ENCODE measurements around the gene FRMD6.
"Not testable (repeated sequence)": the region's sequence is repeated elsewhere in the genome, so short reads cannot be mapped to it uniquely, and the experiment has no call there.

DNA sequence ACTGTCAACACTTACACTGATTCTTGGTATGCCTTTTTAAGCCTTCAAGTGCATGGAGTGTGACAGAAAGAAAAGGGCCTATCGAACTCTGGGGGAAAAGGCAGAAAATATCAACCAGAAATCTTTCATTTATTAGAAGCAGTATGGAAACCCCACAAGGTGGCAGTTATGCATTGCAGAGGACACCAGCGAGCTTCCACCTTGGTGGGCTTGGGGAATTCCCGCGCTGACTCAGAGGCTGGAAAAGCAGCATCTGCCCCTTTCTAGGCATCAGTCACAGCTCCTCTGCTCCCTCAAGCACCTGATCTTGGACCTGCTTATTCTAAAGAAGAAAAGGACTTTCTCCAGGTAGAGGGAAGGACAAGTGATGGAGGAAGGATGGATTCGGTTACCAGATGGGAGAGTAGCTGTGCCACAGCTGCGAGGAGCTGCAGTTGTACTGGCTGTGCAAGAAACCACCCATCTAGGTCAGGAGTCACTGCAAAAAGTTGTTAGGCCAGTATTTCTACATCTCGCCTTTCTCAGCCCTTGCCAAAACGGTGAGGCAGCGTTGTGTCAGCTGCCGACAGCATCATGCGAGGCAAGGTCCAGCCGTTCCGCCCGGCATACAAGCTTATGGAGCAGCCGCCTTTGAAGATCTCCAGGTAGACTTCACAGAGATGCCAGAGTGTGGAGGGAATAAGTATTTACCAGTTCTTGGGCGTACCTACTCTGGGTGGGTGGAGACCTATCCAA is 100.1 kb downstream of the FRMD6 start:
- TF ChIP-seq, protein P1, sequence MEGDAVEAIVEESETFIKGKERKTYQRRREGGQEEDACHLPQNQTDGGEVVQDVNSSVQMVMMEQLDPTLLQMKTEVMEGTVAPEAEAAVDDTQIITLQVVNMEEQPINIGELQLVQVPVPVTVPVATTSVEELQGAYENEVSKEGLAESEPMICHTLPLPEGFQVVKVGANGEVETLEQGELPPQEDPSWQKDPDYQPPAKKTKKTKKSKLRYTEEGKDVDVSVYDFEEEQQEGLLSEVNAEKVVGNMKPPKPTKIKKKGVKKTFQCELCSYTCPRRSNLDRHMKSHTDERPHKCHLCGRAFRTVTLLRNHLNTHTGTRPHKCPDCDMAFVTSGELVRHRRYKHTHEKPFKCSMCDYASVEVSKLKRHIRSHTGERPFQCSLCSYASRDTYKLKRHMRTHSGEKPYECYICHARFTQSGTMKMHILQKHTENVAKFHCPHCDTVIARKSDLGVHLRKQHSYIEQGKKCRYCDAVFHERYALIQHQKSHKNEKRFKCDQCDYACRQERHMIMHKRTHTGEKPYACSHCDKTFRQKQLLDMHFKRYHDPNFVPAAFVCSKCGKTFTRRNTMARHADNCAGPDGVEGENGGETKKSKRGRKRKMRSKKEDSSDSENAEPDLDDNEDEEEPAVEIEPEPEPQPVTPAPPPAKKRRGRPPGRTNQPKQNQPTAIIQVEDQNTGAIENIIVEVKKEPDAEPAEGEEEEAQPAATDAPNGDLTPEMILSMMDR (IDR thresholded peaks at IDR 0.05; ENCODE audit: poor library complexity, severe bottlenecking), result not testable (repeated sequence)
- TF ChIP-seq, protein P2, sequence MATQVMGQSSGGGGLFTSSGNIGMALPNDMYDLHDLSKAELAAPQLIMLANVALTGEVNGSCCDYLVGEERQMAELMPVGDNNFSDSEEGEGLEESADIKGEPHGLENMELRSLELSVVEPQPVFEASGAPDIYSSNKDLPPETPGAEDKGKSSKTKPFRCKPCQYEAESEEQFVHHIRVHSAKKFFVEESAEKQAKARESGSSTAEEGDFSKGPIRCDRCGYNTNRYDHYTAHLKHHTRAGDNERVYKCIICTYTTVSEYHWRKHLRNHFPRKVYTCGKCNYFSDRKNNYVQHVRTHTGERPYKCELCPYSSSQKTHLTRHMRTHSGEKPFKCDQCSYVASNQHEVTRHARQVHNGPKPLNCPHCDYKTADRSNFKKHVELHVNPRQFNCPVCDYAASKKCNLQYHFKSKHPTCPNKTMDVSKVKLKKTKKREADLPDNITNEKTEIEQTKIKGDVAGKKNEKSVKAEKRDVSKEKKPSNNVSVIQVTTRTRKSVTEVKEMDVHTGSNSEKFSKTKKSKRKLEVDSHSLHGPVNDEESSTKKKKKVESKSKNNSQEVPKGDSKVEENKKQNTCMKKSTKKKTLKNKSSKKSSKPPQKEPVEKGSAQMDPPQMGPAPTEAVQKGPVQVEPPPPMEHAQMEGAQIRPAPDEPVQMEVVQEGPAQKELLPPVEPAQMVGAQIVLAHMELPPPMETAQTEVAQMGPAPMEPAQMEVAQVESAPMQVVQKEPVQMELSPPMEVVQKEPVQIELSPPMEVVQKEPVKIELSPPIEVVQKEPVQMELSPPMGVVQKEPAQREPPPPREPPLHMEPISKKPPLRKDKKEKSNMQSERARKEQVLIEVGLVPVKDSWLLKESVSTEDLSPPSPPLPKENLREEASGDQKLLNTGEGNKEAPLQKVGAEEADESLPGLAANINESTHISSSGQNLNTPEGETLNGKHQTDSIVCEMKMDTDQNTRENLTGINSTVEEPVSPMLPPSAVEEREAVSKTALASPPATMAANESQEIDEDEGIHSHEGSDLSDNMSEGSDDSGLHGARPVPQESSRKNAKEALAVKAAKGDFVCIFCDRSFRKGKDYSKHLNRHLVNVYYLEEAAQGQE (IDR thresholded peaks at IDR 0.05; ENCODE audit: borderline replicate concordance), result not testable (repeated sequence)
- TF ChIP-seq TAF1 (IDR thresholded peaks at IDR 0.05; ENCODE audit: low read depth); EP300 (conservative IDR thresholded peaks at IDR 0.05; ENCODE audit: poor library complexity, severe bottlenecking); RAD21 (conservative IDR thresholded peaks at IDR 0.05); POLR2AphosphoS5 (IDR thresholded peaks at IDR 0.05); EZH2 (IDR thresholded peaks at IDR 0.05; ENCODE audit: borderline replicate concordance, insufficient read depth, low read length, poor library complexity, severe bottlenecking): not testable (repeated sequence)
